A673 (cell line): ENCODE measurements around the gene EMC6. TPM values are rescaled to one million over a fixed set of nuclear protein-coding genes. Genes with fewer than 3 reads are reported as not detected.

Experiments
- BruUV-seq: library from RNA; stranded (reverse); fragments of 400-500 nt; replicated peaks from 2 replicates; lab custom pipeline; 2021; lab: Mats Ljungman, UMichigan
- CTCF ChIA-PET: fragments of 300-600 bp; sonication (Branson Sonifier 250); formaldehyde crosslinking; loops from one replicate; lab custom pipeline; 2022; ENCODE audit warnings: antibody characterized with exemption; lab: Charles Lee
- POLR2A ChIA-PET: fragments of 300-600 bp; sonication (Branson Sonifier 250); formaldehyde crosslinking; loops from one replicate; lab custom pipeline; 2022; ENCODE audit warnings: antibody characterized with exemption; ENCODE audit not compliant: low non-redundant PET; lab: Charles Lee
- DNase-seq: peaks from one replicate; pipeline ENCODE4 v3.0.0-alpha.2; 2015; ENCODE audit warnings: low spot score
- H3K27ac ChIP-seq: fragments of 200-600 bp; sonication (generic); 2 replicates; pipeline ENCODE4 v1.5.1; 2016; ENCODE audit warnings: mixed run types, low read depth, mild to moderate bottlenecking, mixed read lengths, antibody characterized with exemption, low read length; ENCODE audit not compliant: poor library complexity, severe bottlenecking
- H3K27me3 ChIP-seq: fragments of 200-600 bp; sonication (generic); replicated peaks from 2 replicates; pipeline ENCODE4 v1.6.1; 2017; ENCODE audit warnings: mixed run types, low read depth, mild to moderate bottlenecking, mixed read lengths, antibody characterized with exemption, low read length; ENCODE audit not compliant: insufficient read depth, poor library complexity
- H3K36me3 ChIP-seq: fragments of 200-600 bp; sonication (generic); 2 replicates; pipeline ENCODE4 v1.6.1; 2016; ENCODE audit warnings: mixed run types, mild to moderate bottlenecking, mixed read lengths, antibody characterized with exemption, low read length; ENCODE audit not compliant: insufficient read depth, poor library complexity, severe bottlenecking
- H3K4me1 ChIP-seq: fragments of 200-600 bp; sonication (generic); 2 replicates; pipeline ENCODE4 v1.6.1; 2017; ENCODE audit warnings: mixed run types, mild to moderate bottlenecking, mixed read lengths, antibody characterized with exemption, low read length; ENCODE audit not compliant: insufficient read depth, poor library complexity, severe bottlenecking
- H3K4me3 ChIP-seq: fragments of 200-600 bp; sonication (generic); 2 replicates; pipeline ENCODE4 v1.5.1; 2016; ENCODE audit warnings: low read depth, mixed run types, mild to moderate bottlenecking, mixed read lengths, low read length; ENCODE audit not compliant: poor library complexity, severe bottlenecking
- H3K9me3 ChIP-seq: fragments of 200-600 bp; sonication (generic); 2 replicates; pipeline ENCODE4 v1.6.1; 2016; ENCODE audit warnings: mixed run types, low read depth, mild to moderate bottlenecking, mixed read lengths, antibody characterized with exemption, low read length; ENCODE audit not compliant: poor library complexity, severe bottlenecking
- CTCF ChIP-seq: fragments of 300-800, 200-600 bp; sonication (generic); conservative IDR thresholded peaks from 2 replicates; pipeline ENCODE4 v1.5.1; 2017; ENCODE audit warnings: low read depth, mild to moderate bottlenecking, antibody characterized with exemption, low read length, moderate library complexity, mixed read lengths
- EZH2 ChIP-seq: fragments of 200-600 bp; sonication (generic); IDR thresholded peaks from 2 replicates; pipeline ENCODE4 v1.6.1; 2017; ENCODE audit warnings: borderline replicate concordance, low read depth, mild to moderate bottlenecking, mixed read lengths, antibody characterized with exemption, low read length; ENCODE audit not compliant: poor library complexity, severe bottlenecking
- intact Hi-C: fragments of 100-400 bp; cut with micrococcal nuclease; formaldehyde crosslinking; loops from one replicate; pipeline ENCODE4 v1.10.0; 2022; ENCODE audit not compliant: unreplicated experiment
- total RNA-seq: library from RNA; stranded (reverse); gene quantifications from 2 replicates; pipeline ENCODE4 v1.2.3, GENCODE V29; 2021

EMC6 gene
- total RNA-seq, 1 experiment from 2014 or later = 70.9 TPM

GRCh38 chr17:3678095-3678820, 9.6 kb downstream of the EMC6 start:
- no TSS peak for BruUV-seq
- Histone ChIP-seq H3K4me1 (no peaks in the 10 kb centered on the region), H3K9me3 (no peaks in the 10 kb centered on the region), H3K27me3 (peaks cover 7% of the 10 kb centered on the region), H3K27ac (no peak overlapping the region), H3K36me3 (no peaks in the 10 kb centered on the region), H3K4me3 (no peak overlapping the region)
- no peak for TF ChIP-seq CTCF
- TF ChIP-seq EZH2 = no peak
- intact Hi-C loops = no loop called here
- DNase-seq = no peak
- CTCF ChIA-PET = no interaction called here
- POLR2A ChIA-PET = no interaction called here

GRCh38 chr17:3678821-3679530, 10.4 kb downstream of the EMC6 start:
- no peaks in the 10 kb centered on the region for H3K4me1 ChIP-seq
- BruUV-seq = no TSS peak
- CTCF ChIA-PET = no interaction called here
- H3K9me3 ChIP-seq = no peaks in the 10 kb centered on the region
- POLR2A ChIA-PET = no interaction called here
- no peaks in the 10 kb centered on the region for H3K36me3 ChIP-seq
- H3K27me3 ChIP-seq = peaks cover 7% of the 10 kb centered on the region
- no peak for TF ChIP-seq EZH2
- no peak for TF ChIP-seq CTCF
- intact Hi-C loops = no loop called here
- no peak for DNase-seq
- H3K4me3 ChIP-seq = no peak overlapping the region
- no peak overlapping the region for H3K27ac ChIP-seq

- Histone ChIP-seq H3K4me1 (no peaks in the 10 kb centered on the region), H3K4me3 (no peak overlapping the region), H3K36me3 (no peaks in the 10 kb centered on the region), H3K27me3 (peaks cover 7% of the 10 kb centered on the region), H3K27ac (no peak overlapping the region), H3K9me3 (no peaks in the 10 kb centered on the region)
- POLR2A ChIA-PET = no interaction called here
- TF ChIP-seq EZH2 = no peak
- no peak for TF ChIP-seq CTCF
- CTCF ChIA-PET = no interaction called here
- DNase-seq = no peak
- BruUV-seq = no TSS peak
- intact Hi-C loops = no loop called here
These were observed 11.0 kb downstream of the EMC6 start for GRCh38 chr17:3679531-3680126.
